ENCODE measurements around the gene UNK.

The UNK gene

DNA sequence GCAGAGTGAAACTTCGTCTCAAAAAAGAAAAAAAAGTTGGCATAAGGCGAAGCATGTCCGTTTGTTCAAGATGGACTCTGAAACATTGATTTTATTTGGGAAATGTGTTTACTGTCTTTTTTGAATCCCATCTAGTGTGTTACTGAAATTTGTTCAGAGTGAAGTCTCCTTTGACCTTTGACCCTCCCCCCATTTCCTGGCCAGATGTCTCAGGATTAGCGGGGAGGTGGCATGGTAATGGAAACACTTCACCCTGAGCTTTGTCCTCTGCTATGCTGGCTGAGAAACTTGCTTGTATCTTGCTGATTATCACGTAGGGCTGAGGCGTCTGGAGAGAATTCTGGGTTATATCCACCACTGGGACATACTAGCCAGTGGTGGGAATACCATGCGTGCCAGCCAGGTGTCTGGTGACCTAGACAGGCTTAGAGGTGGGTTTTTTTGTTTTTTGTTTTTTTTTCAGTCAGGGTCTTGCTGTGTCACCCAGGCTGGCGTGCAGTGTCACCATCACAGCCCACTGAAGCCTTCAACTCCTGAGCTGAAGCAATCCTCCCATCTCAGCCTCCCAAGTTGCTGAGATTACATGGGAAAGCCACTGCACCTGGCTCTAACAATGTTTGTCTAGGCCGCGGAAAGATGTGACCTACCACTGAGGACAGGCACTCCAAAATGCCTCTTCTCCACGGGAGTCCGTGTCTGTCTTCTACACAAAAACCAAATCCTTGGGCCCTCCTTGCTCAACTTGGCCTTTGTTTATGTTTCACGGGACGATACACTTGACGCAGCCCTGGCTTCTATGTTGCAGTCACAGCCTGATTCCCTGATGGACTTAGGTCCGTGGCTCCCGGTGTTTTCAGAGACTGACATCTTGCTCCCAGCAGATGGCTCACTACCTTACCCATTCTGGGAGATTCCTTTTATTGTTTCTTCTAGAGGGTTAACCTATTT lies 13.0 kb upstream of the UNK start:
- ChIA-PET POLR2A (ENCODE audit: low non-redundant PET) (interaction anchor here (0.6 kb wide), 1 partner anchor 32 kb away, joined by 4 read pairs; no protein-coding TSS in a partner anchor), CTCF (interaction anchor here (0.7 kb wide), 1 partner anchor 41 kb away, joined by 3 read pairs; no protein-coding TSS in a partner anchor)
- peak overlapping the region; percentile 6; the same call in 1 of the 2 replicates for H3K27ac ChIP-seq
- TF ChIP-seq, protein P1, sequence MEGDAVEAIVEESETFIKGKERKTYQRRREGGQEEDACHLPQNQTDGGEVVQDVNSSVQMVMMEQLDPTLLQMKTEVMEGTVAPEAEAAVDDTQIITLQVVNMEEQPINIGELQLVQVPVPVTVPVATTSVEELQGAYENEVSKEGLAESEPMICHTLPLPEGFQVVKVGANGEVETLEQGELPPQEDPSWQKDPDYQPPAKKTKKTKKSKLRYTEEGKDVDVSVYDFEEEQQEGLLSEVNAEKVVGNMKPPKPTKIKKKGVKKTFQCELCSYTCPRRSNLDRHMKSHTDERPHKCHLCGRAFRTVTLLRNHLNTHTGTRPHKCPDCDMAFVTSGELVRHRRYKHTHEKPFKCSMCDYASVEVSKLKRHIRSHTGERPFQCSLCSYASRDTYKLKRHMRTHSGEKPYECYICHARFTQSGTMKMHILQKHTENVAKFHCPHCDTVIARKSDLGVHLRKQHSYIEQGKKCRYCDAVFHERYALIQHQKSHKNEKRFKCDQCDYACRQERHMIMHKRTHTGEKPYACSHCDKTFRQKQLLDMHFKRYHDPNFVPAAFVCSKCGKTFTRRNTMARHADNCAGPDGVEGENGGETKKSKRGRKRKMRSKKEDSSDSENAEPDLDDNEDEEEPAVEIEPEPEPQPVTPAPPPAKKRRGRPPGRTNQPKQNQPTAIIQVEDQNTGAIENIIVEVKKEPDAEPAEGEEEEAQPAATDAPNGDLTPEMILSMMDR (conservative IDR thresholded peaks at IDR 0.05; ENCODE audit: low read depth): peak; percentile 28; the same call in 1 of the 2 replicates
- no peak for DNase-seq (ENCODE audit: low spot score)

DNA sequence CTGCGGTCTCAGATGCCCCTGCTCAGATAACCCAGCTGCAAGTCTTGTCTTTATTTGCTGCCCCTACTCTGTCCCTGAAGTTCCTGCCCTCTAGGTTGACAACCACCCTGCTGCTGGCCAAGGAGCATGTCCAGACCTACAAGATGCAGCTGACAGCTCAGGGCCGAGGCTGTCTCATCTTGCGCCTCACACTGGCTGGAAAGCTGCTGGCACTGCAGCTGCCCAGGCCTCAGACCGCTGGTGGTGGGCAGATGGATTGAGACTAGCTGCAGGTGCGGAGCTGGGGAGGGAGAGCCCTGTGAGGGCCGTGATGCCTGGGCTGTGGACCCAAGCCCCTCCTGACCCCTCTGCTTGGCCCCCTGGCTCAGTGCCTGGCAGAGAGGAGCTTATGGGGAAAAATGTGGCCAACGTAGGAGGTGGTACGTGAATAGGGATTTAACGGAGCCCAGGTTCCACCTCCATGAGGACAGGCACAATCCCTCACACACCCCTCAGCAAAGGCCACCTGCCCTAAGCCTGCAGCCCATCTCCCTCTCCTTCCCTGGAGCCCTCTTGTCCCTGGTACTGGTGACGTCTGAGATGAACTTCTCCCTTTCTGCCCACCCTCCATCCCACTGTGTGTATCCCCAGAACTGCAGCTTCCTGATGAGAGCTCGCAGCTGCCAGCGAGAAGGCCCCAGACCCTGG lies 11.3 kb upstream of the UNK start:
- no peak for DNase-seq (ENCODE audit: low spot score)
- H3K27ac ChIP-seq: peak overlapping the region; percentile 73
- POLR2A ChIA-PET (ENCODE audit: low non-redundant PET): no interaction called here
- CTCF ChIA-PET: interaction anchor here (0.6 to 2.4 kb wide), 7 partner anchors 8 to 73 kb away, joined by 3 to 15 read pairs (median 4); partner anchors contain the start of gene GALK1
- TF ChIP-seq, protein P1 (conservative IDR thresholded peaks at IDR 0.05; ENCODE audit: low read depth): no peak

- ChIA-PET POLR2A (ENCODE audit: low non-redundant PET) (no interaction called here), CTCF (interaction anchor here (0.6 to 2.4 kb wide), 5 partner anchors 9 to 120 kb away, joined by 3 to 15 read pairs (median 4); partner anchors contain the start of gene GALK1)
- TF ChIP-seq, protein P1 (conservative IDR thresholded peaks at IDR 0.05; ENCODE audit: low read depth): no peak
- DNase-seq (ENCODE audit: low spot score): no peak
- peak overlapping the region; percentile 73 for H3K27ac ChIP-seq
Measured at GRCh38 chr17:75773808-75774470, 10.7 kb upstream of the UNK start.

GRCh38 chr17:75774471-75774990 lies 10.1 kb upstream of the UNK start:
- DNase-seq (ENCODE audit: low spot score): no peak
- CTCF ChIA-PET: interaction anchor here (0.5 to 2.4 kb wide), 4 partner anchors 9 to 136 kb away, joined by 3 to 15 read pairs (median 3); partner anchors contain the start of gene GALK1
- POLR2A ChIA-PET (ENCODE audit: low non-redundant PET): interaction anchor here (0.8 kb wide), 1 partner anchor 39 kb away, joined by 4 read pairs; no protein-coding TSS in a partner anchor
- H3K27ac ChIP-seq: peak overlapping the region; percentile 73
- TF ChIP-seq, protein P1 (conservative IDR thresholded peaks at IDR 0.05; ENCODE audit: low read depth): no peak

DNA sequence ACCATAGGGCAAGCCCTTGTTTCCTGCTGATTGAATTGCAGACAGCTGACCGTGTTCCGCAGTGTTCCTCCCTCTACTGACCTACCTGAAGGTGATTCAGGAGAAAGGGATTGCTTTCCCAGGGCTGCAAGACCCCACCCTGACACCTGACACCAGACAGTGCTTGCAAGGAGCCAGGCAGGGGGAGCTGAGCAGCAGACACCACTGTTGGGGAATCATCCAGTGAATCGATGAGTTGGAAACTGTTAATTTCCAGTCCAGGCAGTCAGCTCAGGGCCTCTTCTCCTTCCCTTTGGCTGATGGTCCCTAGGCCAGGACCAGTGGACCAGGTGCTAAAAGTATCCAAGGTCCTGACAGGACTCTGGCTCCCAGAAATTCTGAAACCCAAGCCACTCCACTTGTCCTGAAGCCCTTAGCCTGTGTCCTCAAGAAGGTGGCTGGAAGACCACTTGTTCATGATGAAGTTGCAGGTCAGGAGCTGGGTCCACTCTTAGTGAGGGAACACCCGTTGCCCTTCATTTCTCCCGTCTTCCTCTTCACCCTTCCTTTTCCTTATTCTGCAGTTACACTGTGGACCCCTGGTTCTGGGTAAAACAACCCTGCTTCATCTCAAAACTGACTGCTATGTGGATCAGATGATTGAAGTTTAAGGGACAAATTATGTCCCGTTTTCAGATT lies 9.5 kb upstream of the UNK start:
- TF ChIP-seq, protein P1 (conservative IDR thresholded peaks at IDR 0.05; ENCODE audit: low read depth): no peak
- POLR2A ChIA-PET (ENCODE audit: low non-redundant PET): interaction anchor here (0.8 kb wide), 1 partner anchor 38 kb away, joined by 4 read pairs; no protein-coding TSS in a partner anchor
- CTCF ChIA-PET: interaction anchor here (0.5 to 2.4 kb wide), 4 partner anchors 10 to 136 kb away, joined by 3 to 15 read pairs (median 3); partner anchors contain the start of gene GALK1
- H3K27ac ChIP-seq: peak overlapping the region; percentile 73
- no peak for DNase-seq (ENCODE audit: low spot score)

All from RWPE1 (cell line).